ENCODE results near the gene PPIL4.

The PPIL4 gene

GRCh38 chr6:149545754-149546471, at the start of gene PPIL4:
TSS of gene PPIL4 (minus strand) at chr6:149546043. CDS start at chr6:149546005, 38 bp downstream.
- DNase-seq (ENCODE audit: low spot score in 2 of 2) (peak; percentile 94 to 96), ATAC-seq (replicated peaks; ENCODE audit: extremely low read depth, poor library complexity, severe bottlenecking) (peak; percentile 86)
- Mint-ChIP-seq H3K36me3 (ENCODE audit: insufficient read depth) (peaks cover 28% of the 10 kb centered on the region), H3K9me3 (no peaks in the 10 kb centered on the region), H3K4me3 (peak within 1 kb of the TSS; percentile 92), H3K27ac (ENCODE audit: low read depth) (peak within 1 kb of the TSS; percentile 98), H3K27me3 (no peaks in the 10 kb centered on the region), H3K4me1 (peaks cover 42% of the 10 kb centered on the region)

GRCh38 chr6:149593408-149593807, 47.6 kb upstream of the PPIL4 start:
- no peak overlapping the region for H3K27ac Mint-ChIP-seq (ENCODE audit: low read depth)
- no peaks in the 10 kb centered on the region for H3K9me3 Mint-ChIP-seq
- H3K4me3 Mint-ChIP-seq, result no peak overlapping the region
- DNase-seq (ENCODE audit: low spot score in 2 of 2), result no peak
- no peaks in the 10 kb centered on the region for H3K4me1 Mint-ChIP-seq
- H3K27me3 Mint-ChIP-seq, result no peaks in the 10 kb centered on the region
- no peak for ATAC-seq (replicated peaks; ENCODE audit: extremely low read depth, poor library complexity, severe bottlenecking)
- peaks cover 45% of the 10 kb centered on the region for H3K36me3 Mint-ChIP-seq (ENCODE audit: insufficient read depth)

- peaks cover 43% of the 10 kb centered on the region for H3K36me3 Mint-ChIP-seq (ENCODE audit: insufficient read depth)
- no peaks in the 10 kb centered on the region for H3K4me1 Mint-ChIP-seq
- DNase-seq (ENCODE audit: low spot score in 2 of 2) (no peak), ATAC-seq (replicated peaks; ENCODE audit: extremely low read depth, poor library complexity, severe bottlenecking) (no peak)
- no peaks in the 10 kb centered on the region for H3K27me3 Mint-ChIP-seq
- H3K27ac Mint-ChIP-seq (ENCODE audit: low read depth), result no peak overlapping the region
- H3K4me3 Mint-ChIP-seq, result no peak overlapping the region
- H3K9me3 Mint-ChIP-seq, result no peaks in the 10 kb centered on the region
Measured at GRCh38 chr6:149592983-149593382, 47.1 kb upstream of the PPIL4 start.

DNA sequence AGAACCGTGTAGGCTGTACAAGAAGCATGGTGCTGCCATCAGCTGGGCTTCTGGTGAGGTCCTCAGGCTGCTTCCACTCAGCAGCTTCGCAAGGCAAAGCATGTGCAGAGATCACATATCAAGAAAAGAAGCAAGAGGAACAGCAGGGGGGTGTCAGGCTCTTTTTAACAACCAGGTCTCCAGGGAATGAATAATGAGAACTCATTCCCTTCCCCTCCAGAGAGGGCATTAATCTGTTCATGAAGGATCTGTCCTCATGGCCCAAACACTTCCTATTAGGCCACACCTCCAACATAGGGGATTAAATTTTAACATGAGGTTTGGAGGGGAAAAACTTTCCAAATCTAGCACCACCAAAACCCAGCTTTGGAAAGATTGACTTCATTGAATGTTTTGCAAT, 40.3 kb upstream of the PPIL4 start:
- ATAC-seq (replicated peaks; ENCODE audit: extremely low read depth, poor library complexity, severe bottlenecking) (no peak), DNase-seq (ENCODE audit: low spot score in 2 of 2) (no peak)
- peaks cover 41% of the 10 kb centered on the region for H3K36me3 Mint-ChIP-seq (ENCODE audit: insufficient read depth)
- no peak overlapping the region for H3K4me3 Mint-ChIP-seq
- no peaks in the 10 kb centered on the region for H3K4me1 Mint-ChIP-seq
- no peaks in the 10 kb centered on the region for H3K9me3 Mint-ChIP-seq
- H3K27me3 Mint-ChIP-seq, result no peaks in the 10 kb centered on the region
- H3K27ac Mint-ChIP-seq (ENCODE audit: low read depth), result no peak overlapping the region

GRCh38 chr6:149581349-149581748, 35.5 kb upstream of the PPIL4 start:
- Mint-ChIP-seq H3K9me3 (no peaks in the 10 kb centered on the region), H3K36me3 (ENCODE audit: insufficient read depth) (peaks cover 47% of the 10 kb centered on the region), H3K27me3 (no peaks in the 10 kb centered on the region), H3K27ac (ENCODE audit: low read depth) (no peak overlapping the region), H3K4me1 (peaks cover 11% of the 10 kb centered on the region), H3K4me3 (no peak overlapping the region)
- ATAC-seq (replicated peaks; ENCODE audit: extremely low read depth, poor library complexity, severe bottlenecking), result no peak
- no peak for DNase-seq (ENCODE audit: low spot score in 2 of 2)

DNA sequence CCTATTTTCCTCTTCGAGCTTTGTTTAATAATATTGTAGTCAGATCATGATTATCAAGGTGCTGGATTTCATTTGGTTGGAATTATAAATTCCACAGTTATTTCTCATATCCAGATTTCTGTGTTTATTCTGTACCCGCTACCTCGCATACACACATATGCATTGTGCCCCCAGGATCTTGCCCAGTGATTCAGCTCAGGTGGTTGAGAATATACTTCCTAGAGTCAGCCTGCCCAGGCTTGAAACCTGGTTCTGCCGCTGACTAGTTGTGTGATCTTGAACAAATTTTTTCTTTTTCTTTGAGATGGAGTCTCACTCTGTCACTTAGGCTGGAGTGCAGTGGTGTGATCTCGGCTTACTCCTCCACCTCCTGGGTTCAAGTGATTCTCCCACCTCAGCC, 35.0 kb upstream of the PPIL4 start:
- Mint-ChIP-seq H3K4me3 (no peak overlapping the region), H3K4me1 (peaks cover 11% of the 10 kb centered on the region), H3K36me3 (ENCODE audit: insufficient read depth) (peaks cover 49% of the 10 kb centered on the region), H3K27me3 (no peaks in the 10 kb centered on the region), H3K27ac (ENCODE audit: low read depth) (no peak overlapping the region), H3K9me3 (no peaks in the 10 kb centered on the region)
- DNase-seq (ENCODE audit: low spot score in 2 of 2) (no peak), ATAC-seq (replicated peaks; ENCODE audit: extremely low read depth, poor library complexity, severe bottlenecking) (no peak)

DNA sequence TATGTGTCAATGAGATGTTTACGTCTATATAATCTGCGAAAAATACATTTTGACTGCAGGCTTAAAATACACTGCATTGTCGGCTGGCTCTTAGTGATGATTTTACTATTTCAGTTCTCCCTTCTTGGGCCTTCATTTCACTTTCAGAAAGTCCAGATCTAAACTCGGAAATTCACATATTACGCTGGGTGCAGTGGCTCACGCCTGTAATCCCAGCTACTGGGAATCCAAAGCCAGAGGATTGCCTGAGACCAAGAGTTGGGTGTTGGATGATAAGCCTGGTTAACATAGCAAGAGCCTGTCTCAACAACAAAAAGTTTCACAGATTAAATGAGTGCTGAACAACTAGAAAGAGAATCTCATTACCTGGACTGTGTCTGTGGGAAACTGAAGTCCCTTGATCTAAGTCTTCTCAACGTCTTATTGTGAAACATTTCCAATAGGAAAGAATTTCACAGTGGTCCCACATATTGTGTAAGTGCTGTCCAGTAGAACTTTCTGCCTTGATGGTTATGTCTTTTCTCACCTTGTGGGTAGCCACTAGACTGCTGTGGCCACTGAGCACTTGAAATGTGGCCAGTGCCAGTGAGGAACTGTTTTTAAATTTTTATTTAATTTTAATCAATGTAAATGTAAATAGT, 22.2 kb upstream of the PPIL4 start:
- ATAC-seq (replicated peaks; ENCODE audit: extremely low read depth, poor library complexity, severe bottlenecking), result no peak
- Mint-ChIP-seq H3K27ac (ENCODE audit: low read depth) (no peak overlapping the region), H3K36me3 (ENCODE audit: insufficient read depth) (peaks cover 16% of the 10 kb centered on the region), H3K9me3 (no peaks in the 10 kb centered on the region), H3K27me3 (no peaks in the 10 kb centered on the region), H3K4me1 (peaks cover 16% of the 10 kb centered on the region), H3K4me3 (no peak overlapping the region)
- DNase-seq (ENCODE audit: low spot score in 2 of 2), result no peak

- H3K4me3 Mint-ChIP-seq, result peak overlapping the region; percentile 94
- peak overlapping the region; percentile 87 for H3K27ac Mint-ChIP-seq (ENCODE audit: low read depth)
- H3K9me3 Mint-ChIP-seq, result no peaks in the 10 kb centered on the region
- ATAC-seq (replicated peaks; ENCODE audit: extremely low read depth, poor library complexity, severe bottlenecking) (no peak), DNase-seq (ENCODE audit: low spot score in 2 of 2) (no peak)
- H3K36me3 Mint-ChIP-seq (ENCODE audit: insufficient read depth), result peaks cover 12% of the 10 kb centered on the region
- no peaks in the 10 kb centered on the region for H3K27me3 Mint-ChIP-seq
- H3K4me1 Mint-ChIP-seq, result peaks cover 11% of the 10 kb centered on the region
Measured at GRCh38 chr6:149567194-149567586, 21.3 kb upstream of the PPIL4 start.

- H3K27ac Mint-ChIP-seq (ENCODE audit: low read depth), result peak overlapping the region; percentile 87
- no peaks in the 10 kb centered on the region for H3K27me3 Mint-ChIP-seq
- peak in 1 of 2 donors; percentile 30 for DNase-seq (ENCODE audit: low spot score in 2 of 2)
- peak; percentile 8 for ATAC-seq (replicated peaks; ENCODE audit: extremely low read depth, poor library complexity, severe bottlenecking)
- peak overlapping the region; percentile 94 for H3K4me3 Mint-ChIP-seq
- H3K36me3 Mint-ChIP-seq (ENCODE audit: insufficient read depth), result peaks cover 12% of the 10 kb centered on the region
- H3K9me3 Mint-ChIP-seq, result no peaks in the 10 kb centered on the region
- peaks cover 9% of the 10 kb centered on the region for H3K4me1 Mint-ChIP-seq
Measured at GRCh38 chr6:149566410-149567193, 20.8 kb upstream of the PPIL4 start.

GRCh38 chr6:149565527-149566409, 19.9 kb upstream of the PPIL4 start, which contains the start of gene GINM1:
TSS of gene GINM1 (plus strand) at chr6:149566375. CDS start at chr6:149566415, 40 bp downstream.
- Mint-ChIP-seq H3K27ac (ENCODE audit: low read depth) (peak within 1 kb of the TSS; percentile 87), H3K36me3 (ENCODE audit: insufficient read depth) (peaks cover 11% of the 10 kb centered on the region), H3K27me3 (no peaks in the 10 kb centered on the region), H3K4me3 (peak within 1 kb of the TSS; percentile 94), H3K9me3 (no peaks in the 10 kb centered on the region), H3K4me1 (peaks cover 9% of the 10 kb centered on the region)
- ATAC-seq (replicated peaks; ENCODE audit: extremely low read depth, poor library complexity, severe bottlenecking), result peak; percentile 81
- peak; percentile 95 to 99 for DNase-seq (ENCODE audit: low spot score in 2 of 2)

DNA sequence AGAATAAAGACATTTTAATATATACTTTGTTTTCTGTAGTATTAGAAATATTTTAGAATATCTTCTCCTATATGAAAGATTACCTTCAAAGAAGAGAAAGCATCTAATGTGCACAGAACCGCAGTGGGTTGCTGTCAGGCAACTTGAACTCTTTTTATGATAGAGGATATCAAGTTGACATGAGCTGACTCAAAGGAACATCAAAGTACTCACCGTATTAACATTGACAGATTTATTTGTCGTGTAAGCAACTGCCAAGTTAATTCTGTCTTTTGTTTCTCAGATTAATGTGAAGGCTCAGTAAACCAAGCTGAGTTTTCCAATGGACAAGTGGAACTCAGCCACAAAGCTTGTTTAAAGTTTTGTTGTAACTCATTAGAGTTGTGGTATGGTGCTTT, 18.1 kb upstream of the PPIL4 start:
- no peaks in the 10 kb centered on the region for H3K27me3 Mint-ChIP-seq
- no peaks in the 10 kb centered on the region for H3K9me3 Mint-ChIP-seq
- DNase-seq (ENCODE audit: low spot score in 2 of 2), result no peak
- ATAC-seq (replicated peaks; ENCODE audit: extremely low read depth, poor library complexity, severe bottlenecking), result no peak
- peaks cover 11% of the 10 kb centered on the region for H3K36me3 Mint-ChIP-seq (ENCODE audit: insufficient read depth)
- H3K4me3 Mint-ChIP-seq, result no peak overlapping the region
- no peak overlapping the region for H3K27ac Mint-ChIP-seq (ENCODE audit: low read depth)
- peaks cover 9% of the 10 kb centered on the region for H3K4me1 Mint-ChIP-seq

Measured in central memory CD8-positive, alpha-beta T cell (primary cell).